Inflammatory macrophage (primary cell): ENCODE results near the gene CEP97.
"Not testable (repeated sequence)": the region's sequence is repeated elsewhere in the genome, so short reads cannot be mapped to it uniquely, and the experiment has no call there.

Experiments used
- DNase-seq, 2 donors: peaks; one replicate each; pipeline ENCODE4 v3.0.0-alpha.2; 2020 to 2022
- total RNA-seq, 18 experiments: gene quantifications; one replicate each; lab custom pipeline; 2026; ENCODE audit warnings: mixed read lengths in 6 of 18, inconsistent platforms in 2 of 18; lab: John Stamatoyannopoulos, UW

The CEP97 gene, protein sequence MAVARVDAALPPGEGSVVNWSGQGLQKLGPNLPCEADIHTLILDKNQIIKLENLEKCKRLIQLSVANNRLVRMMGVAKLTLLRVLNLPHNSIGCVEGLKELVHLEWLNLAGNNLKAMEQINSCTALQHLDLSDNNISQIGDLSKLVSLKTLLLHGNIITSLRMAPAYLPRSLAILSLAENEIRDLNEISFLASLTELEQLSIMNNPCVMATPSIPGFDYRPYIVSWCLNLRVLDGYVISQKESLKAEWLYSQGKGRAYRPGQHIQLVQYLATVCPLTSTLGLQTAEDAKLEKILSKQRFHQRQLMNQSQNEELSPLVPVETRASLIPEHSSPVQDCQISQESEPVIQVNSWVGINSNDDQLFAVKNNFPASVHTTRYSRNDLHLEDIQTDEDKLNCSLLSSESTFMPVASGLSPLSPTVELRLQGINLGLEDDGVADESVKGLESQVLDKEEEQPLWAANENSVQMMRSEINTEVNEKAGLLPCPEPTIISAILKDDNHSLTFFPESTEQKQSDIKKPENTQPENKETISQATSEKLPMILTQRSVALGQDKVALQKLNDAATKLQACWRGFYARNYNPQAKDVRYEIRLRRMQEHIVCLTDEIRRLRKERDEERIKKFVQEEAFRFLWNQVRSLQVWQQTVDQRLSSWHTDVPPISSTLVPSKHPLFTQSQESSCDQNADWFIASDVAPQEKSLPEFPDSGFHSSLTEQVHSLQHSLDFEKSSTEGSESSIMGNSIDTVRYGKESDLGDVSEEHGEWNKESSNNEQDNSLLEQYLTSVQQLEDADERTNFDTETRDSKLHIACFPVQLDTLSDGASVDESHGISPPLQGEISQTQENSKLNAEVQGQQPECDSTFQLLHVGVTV
- 2.5 to 36.2 (median 16.4) reads per million in 18 experiments for total RNA-seq

DNA sequence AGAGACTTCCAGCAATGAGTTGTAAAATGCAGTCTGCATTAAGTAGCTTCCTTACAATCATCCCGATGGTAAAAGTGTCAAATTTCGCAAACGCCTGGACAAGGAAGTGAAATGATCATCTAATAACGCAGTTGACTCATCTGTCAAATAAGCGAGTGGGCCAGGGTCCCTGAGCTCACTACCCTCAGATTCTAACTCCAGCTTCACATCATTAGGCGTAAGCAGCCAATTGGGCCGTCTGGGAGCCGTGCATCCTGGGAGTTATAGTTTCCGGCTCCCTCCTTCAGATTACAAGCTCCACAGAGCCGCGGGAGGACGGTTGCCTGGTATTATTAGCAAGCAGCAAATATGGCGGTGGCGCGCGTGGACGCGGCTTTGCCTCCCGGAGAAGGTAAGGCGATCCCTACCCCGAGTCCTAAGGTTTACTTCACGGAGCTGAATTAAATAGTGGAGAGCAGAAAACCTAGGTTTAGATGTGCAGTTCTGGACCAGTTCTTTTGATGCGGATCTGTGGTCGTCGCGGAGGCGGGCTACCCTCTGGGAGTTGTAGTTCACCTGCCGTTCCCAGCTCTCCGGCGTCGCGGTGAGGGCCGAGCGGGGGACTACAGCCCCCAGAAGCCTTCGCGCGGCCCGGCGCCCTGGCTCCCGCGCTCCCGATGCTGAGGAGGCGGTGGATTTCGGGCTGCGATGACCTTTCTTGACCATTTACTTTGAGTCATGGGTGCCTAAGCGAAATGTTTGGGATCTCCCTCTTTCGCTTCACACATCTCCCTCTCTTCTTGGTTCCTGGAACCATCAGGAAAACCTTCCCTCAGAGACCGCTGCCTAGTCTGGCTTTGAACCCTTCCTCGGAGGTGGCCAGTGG lies at the start of gene CEP97:
TSS of gene CEP97 (plus strand) at position 286 of the 865 bp plus-strand sequence. CDS start at position 349, 63 bp downstream.
- DNase-seq: peak; percentile 90 to 95

DNA sequence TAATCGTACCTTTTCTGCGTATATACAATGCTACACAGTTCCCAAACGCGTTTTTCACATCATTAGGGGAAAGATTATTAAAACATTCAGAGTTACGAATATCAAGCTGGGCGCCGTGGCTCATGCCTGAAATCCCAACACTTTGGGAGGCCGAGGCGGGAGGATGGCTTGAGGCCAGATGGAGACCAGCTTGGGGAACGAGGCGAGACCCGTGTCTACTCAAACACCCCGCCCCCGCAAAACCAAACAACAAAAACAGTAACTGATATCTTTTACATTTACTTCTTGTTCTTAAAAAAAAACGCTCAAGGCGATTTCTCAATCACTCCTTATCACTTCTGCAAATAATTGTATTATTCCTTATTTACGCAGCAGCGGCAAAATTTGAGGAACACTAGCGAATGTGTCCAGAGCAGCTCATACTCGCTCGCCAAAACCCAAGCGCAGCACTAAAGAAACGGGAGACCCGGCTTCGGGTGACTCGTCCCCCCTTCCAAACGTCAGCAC lies 48.7 kb upstream of the CEP97 start:
- peak in 1 of 2 donors; percentile 92 for DNase-seq

DNA sequence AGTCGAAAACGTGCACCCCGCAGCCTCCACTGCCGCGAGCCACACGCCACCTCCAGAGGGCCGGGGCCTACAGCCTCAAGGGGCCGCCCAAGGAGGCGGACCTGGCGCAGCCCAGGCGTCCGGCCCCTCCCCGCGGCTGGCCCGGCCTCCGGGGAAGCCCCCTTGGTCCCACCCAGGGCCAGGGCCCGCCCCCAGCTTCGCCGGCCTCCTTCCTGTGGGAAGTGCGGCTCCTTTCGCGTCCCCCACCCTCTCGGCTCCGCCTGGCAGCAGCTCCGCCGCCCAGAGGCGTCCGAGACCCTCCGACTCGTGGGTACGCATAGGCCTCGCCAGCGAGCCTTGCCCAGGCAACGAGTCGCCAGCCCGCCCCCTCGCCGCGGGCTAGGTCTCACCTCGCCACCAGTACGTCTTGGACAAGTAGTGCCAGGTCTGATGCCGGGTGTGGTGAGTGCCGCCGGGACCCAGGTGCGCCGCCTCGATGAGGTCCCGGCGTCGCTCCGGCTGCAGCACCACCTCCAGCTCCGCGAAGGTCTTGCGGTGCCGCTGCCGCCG lies 48.1 kb upstream of the CEP97 start:
- DNase-seq: peak in 1 of 2 donors; percentile 95

DNA sequence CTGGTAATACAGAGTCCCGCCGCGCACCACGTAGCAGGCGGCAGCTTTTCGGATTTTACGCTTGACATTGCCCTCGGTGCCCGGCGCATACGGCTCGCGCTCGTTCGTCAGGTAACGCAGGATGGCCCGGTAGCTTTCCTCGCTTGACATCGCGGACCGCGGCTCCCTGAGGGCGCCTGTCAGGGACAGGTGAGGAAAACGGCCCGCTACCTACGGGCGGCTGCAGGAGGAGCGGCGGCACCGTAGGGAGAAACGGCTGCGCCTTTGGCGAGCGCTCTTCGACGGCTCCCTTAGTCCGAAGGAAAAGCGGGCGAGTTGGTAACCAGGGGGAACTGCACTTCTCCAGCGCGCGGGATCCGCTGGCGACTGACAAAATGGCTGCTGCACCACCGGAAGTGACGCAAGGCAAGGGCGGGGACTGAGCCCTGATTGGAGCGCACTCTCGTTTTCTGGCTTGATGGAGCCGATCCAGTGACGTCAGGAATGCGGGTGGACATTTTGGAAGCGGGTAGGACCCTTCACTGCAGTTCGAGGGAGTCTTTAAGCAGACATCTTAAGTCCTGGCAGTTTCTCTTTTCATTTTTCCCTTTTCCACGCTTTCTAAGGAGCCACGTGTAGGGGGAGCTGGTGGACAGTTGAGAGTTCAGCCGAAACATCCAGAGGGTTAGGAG lies 47.5 kb upstream of the CEP97 start, which contains the start of gene ZBTB11:
TSS of gene ZBTB11 (minus strand) at position 368 of the 671 bp plus-strand sequence. CDS start at position 150, 218 bp downstream.
- DNase-seq: peak; percentile 100

DNA sequence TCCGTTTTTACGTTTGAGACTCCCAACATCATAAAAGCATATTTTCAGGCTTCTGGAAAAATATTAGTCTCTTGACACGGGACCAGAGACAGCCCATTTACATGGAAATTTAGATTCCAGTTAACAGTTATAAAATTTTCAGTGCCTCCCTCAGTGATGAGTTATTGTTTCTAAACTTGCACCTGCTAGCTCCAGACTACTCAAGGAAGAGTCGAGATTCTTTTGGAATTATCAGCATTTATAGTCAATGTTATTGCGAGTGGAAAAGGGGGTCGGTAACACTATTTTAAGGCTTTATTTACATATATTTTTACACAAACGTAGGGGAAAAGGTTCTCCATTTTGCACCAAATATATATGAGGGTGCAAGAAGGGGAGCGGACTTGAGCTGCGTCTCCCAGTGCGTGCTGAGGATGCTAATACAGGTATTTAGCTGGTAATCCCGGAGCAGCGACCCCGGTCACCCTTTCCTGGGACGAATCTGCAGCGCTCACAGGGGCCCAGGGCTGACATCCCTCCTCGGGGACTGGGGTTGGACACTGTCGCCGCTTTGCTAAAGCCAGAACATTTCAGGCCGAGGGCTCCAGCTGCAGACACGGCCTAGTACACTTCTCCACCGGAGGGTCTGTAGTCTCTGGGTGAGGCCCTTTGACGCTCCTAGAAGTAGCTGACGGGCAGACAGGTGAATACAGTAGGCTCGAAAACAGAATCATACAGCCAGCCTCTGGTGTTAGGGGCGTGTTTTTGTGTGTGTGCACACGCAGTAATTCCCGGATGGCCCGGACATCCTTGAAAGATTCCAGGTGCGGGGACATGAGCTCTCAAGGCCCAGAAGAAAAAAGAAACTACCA lies 46.8 kb upstream of the CEP97 start:
- no peak for DNase-seq

DNA sequence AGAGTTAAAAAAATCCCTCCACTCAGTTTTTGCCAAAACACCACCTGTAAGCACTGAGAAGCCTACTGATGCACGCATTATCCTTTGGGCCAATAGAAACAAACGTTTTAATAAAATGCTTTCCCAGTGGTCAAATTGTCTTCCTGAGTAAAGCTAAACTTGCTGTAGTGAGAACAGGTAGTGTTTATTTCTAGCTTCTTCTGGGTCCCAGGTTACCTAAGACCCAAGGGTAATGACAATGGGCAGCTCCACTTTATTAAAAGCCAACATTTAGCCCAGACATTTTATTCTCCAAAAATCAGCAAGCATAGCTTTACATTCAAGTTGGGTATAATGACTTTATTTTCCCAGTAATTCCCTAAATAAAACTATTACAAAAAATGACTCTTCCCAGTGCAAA lies 45.6 kb upstream of the CEP97 start:
- not testable (repeated sequence) for DNase-seq

DNA sequence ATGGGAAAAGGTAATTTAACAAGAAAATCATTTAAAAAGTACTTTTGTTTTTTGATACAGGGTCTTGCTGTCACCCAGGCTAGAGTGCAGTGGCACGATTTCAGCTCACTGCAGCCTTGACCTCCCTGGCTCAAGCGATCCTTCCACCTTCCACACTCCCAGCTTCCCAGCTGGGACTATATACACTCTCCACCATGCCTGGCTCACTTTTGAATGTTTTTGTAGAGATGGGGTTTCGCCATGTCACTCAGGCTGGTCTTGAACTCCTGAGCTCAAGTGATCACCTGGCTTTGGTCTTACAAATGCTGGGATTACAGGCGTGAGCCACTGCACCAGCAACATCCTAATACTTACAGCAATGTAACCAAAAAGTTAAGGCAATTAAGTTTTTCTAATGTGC lies 43.9 kb upstream of the CEP97 start:
- no peak for DNase-seq

DNA sequence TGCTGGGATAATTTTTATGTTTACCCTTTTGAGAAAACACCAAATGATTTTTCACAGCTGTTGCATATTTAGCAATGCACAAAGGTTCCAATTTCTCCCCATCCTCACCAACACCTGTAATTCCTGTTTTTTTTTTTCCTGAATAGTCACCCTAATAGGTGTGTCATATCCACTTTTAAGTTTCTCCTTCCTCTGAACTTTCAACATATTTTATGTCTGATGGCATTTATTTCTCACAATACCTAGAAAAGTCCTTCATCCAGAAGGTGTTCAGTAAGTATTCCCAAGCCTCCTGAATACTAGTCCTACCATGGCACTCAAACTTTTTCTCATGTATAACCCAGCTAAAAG lies 39.4 kb upstream of the CEP97 start:
- DNase-seq: no peak

DNA sequence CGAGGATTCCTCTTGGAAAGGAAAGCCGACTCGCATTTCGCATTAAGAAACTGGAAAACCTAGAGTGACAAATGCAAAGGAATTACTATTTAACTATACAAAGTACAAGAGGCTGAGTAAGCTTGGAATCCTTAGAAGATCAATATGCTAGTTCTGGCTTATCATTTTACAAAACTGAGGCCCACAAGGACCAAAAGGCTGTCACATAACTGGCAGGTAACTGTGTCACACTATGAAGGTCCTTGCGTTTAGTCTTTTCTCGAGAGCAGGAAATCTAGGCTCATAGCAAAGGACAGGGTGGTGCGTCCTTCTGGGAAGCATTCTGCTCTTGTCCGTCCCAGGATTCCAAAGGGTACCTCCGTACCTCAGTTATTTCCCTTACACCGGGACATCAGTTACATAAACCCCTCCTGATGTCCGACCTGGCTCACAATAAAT lies 38.5 kb upstream of the CEP97 start:
- DNase-seq: peak in 1 of 2 donors; percentile 2

DNA sequence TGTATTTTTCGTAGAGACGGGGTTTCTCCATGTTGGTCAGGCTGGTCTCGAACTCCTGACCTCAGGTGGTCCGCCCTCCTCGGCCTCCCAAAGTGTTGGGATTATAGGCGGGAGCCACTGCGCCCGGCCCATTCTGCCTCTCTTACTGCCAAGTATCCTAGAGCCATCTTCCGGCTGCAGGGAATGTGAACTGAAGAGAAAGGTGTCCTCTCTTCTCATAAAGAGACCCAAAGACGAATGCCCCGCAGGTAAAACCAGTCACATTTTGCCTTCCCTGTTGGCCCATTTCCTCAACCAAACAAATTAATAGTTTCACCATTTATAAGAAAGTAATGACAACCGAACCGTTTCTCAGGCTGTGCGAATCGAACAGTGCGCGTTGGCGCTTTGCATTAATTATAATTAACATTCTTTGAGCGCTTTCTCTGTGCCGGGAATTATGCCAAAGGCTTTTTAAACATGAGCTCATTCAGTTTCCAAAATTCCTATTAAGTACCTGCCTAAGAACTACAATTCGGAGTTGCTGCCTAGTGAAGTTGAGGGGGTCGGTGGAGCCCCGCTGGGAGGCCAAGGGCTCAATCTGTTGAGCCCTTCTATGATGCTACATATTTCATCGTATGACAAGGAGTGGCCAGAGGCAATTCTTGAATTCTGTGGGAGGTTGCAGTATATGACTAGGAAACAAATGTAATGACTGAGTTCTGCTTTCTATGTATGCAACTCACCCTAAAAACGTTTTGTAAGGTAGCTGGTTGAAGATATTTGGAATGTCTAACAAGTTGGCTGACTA lies 37.1 kb upstream of the CEP97 start:
- DNase-seq: peak; percentile 77 to 79

DNA sequence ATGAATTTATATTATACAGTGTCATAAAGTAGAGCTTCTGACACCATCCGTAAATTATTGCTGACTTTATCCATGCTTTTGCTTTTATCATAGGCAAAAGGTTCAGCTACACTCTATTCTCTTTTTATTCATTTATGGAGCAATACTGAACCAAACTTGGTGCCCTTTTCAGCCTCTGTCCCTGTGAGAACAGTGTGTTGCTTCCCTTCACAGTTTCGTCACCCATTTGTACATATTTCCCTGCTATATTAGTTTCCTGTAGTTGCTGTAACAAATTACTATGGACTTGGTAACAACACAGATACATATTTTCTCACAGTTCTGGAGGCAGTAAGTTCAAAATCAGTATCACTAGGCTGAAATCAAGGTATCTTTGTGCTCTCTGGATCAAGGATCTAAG lies 35.1 kb upstream of the CEP97 start:
- DNase-seq: peak; percentile 65 to 82

DNA sequence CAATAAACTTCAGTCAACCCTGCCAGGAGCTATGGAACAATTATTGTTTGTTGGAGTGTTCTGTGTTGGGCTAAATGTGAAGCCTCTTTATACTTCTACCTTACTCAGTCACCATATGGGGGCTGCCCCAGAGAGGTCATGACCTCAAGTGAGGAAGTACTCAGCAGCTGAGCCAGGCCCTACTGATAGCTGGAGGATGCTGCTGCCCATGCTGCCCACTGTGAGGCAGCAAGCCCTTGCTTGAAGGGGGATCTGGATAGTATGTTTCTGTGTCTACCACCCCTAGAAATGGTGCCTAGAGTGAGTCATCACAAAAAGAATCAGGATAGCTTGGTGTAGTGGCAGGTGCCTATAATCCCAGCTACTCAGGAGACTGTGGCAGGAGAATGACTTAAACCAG lies 33.4 kb upstream of the CEP97 start:
- peak; percentile 39 to 57 for DNase-seq

DNA sequence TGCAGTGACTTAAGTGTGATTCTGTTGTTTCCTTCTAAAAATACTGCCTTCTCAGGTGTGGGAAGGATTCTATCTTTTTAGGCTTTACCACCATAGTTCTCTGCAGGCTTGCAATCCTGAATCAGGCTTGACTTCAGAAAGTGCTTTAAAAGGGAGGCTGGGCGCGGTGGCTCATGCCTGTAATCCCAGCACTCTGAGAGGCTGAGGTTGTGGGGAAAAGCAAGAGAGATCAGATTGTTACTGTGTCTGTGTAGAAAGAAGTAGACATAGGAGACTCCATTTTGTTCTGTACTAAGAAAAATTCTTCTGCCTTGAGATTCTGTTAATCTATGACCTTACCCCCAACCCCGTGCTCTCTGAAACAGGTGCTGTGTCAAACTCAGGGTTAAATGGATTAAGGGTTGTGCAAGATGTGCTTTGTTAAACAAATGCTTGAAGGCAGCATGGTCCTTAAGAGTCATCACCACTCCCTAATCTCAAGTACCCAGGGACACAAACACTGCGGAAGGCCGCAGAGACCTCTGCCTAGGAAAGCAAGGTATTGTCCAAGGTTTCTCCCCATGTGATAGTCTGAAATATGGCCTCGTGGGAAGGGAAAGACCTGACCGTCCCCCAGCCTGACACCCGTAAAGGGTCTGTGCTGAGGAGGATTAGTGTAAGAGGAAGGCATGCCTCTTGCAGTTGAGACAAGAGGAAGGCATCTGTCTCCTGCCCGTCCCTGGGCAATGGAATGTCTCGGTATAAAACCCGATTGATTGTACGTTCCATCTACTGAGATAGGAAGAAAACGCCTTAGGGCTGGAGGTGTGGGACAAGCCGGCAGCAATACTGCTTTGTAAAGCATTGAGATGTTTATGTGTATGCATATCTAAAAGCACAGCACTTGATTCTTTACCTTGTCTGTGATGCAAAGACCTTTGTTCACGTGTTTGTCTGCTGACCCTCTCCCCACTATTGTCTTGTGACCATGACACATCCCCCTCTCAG lies 32.4 kb upstream of the CEP97 start:
- DNase-seq: not testable (repeated sequence)

DNA sequence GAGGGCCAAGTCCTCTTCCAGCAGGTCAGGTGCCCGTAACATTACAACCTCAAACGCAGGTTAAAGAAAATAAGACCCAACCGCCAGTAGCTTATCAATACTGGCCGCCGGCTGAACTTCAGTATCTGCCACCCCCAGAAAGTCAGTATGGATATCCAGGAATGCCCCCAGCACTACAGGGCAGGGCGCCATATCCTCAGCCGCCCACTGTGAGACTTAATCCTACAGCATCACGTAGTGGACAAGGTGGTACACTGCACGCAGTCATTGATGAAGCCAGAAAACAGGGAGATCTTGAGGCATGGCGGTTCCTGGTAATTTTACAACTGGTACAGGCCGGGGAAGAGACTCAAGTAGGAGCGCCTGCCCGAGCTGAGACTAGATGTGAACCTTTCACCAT lies 30.9 kb upstream of the CEP97 start:
- DNase-seq: peak; percentile 35 to 40

DNA sequence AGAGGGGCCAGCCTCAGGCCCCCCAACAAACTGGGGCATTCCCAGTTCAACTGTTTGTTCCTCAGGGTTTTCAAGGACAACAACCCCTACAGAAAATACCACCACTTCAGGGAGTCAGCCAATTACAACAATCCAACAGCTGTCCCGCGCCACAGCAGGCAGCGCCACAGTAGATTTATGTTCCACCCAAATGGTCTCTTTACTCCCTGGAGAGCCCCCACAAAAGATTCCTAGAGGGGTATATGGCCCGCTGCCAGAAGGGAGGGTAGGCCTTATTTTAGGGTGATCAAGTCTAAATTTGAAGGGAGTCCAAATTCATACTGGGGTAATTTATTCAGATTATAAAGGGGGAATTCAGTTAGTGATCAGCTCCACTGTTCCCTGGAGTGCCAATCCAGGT lies 29.6 kb upstream of the CEP97 start:
- DNase-seq: not testable (repeated sequence)

DNA sequence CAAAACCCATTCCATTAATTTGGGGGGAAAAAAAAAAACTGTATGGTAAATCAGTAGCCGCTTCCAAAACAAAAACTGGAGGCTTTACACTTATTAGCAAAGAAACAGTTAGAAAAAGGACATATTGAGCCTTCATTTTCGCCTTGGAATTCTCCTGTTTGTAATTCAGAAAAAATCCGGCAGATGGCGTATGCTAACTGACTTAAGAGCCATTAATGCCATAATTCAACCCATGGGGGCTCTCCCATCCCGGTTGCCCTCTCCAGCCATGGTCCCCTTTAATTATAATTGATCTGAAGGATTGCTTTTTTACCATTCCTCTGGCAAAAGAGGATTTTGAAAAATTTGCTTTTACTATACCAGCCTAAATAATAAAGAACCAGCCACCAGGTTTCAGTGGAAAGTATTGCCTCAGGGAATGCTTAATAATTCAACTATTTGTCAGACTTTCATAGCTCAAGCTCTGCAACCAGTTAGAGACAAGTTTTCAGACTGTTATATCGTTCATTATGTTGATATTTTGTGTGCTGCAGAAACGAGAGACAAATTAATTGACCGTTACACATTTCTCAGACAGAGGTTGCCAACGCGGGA lies 28.5 kb upstream of the CEP97 start:
- peak; percentile 67 to 77 for DNase-seq
